OCI-LY7 (cell line): ENCODE results near the gene PSMG4.

Source experiments
- EZH2phosphoT487 ChIP-seq: fragments of 200-600 bp; sonication (generic); IDR thresholded peaks from 2 replicates; pipeline ENCODE4 v1.6.1; 2018; ENCODE audit warnings: low read depth, borderline replicate concordance, mild to moderate bottlenecking, mixed run types, antibody characterized with exemption, low read length, moderate library complexity, mixed read lengths
- TF ChIP-seq, protein P1 (sequence below): fragments of 200-600 bp; sonication (generic); conservative IDR thresholded peaks from 2 replicates; pipeline ENCODE4 v1.5.1; 2014; ENCODE audit warnings: mild to moderate bottlenecking, antibody characterized with exemption, low read length, moderate library complexity, mixed read lengths

DNA sequence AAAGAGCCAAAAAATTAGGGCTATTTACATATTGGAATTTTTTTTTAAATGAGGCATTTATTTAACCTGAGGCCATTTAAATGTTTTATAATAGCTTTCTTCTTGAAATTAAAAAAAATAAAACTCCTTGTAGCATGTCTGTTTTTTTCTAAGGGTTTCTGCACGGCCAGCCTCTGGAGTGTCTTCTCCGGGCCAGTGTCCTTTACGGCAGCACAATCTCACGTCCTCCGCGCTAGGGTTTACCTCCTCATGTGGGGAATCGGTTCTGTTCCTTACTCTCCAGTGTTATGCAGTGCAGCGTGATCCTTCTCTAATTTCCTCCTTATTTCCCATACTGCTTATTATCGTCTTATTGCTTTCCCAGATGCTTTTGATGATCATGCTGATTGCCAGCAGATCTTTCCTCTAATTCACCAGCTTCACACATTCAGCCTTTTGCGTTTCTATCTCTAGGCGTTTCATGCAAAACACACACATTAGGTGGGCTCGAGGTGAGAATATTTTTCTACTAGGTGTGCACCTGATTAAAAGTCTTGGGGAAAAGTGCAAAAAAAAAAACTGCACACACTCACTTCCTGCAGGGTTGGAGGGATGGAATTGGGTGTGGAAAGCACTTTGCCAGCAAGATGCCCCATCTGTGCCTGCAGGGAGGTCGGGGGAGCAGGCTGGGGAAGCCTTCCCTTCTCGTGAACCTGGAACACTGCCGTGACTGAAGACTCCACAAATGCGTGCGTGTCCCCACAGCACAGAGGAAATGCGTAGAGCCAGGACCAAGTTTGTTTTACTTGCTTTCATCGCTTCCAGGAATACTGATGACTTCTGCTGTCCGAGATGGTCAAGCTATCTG, 56.1 kb downstream of the PSMG4 start:
- TF ChIP-seq, protein P1, sequence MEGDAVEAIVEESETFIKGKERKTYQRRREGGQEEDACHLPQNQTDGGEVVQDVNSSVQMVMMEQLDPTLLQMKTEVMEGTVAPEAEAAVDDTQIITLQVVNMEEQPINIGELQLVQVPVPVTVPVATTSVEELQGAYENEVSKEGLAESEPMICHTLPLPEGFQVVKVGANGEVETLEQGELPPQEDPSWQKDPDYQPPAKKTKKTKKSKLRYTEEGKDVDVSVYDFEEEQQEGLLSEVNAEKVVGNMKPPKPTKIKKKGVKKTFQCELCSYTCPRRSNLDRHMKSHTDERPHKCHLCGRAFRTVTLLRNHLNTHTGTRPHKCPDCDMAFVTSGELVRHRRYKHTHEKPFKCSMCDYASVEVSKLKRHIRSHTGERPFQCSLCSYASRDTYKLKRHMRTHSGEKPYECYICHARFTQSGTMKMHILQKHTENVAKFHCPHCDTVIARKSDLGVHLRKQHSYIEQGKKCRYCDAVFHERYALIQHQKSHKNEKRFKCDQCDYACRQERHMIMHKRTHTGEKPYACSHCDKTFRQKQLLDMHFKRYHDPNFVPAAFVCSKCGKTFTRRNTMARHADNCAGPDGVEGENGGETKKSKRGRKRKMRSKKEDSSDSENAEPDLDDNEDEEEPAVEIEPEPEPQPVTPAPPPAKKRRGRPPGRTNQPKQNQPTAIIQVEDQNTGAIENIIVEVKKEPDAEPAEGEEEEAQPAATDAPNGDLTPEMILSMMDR: no peak
- no peak for TF ChIP-seq EZH2phosphoT487
